Gastrocnemius medialis (tissue), 4 donors: ENCODE measurements around the gene STX3.

Source experiments
- POLR2A ChIP-seq, 2 donors: fragments of 450-650 bp; IDR thresholded peaks; one replicate each; pipeline ENCODE4 v1.6.1; 2017; ENCODE audit warnings: antibody characterized with exemption in 2 of 2, mild to moderate bottlenecking in 2 of 2, moderate library complexity in 2 of 2
- TF ChIP-seq, protein P1 (sequence below), 5 experiments: fragments of 450-650 bp in 3 of 5; fragments of 200-600 bp in 2 of 5; sonication (generic) in 2 of 5; IDR thresholded peaks in 4 of 5; conservative IDR thresholded peaks in 1 of 5; 1 replicate in 4 of 5; 2 replicates in 1 of 5; pipeline ENCODE4 v1.5.1; 2016 to 2019; ENCODE audit warnings: antibody characterized with exemption in 5 of 5, mild to moderate bottlenecking in 3 of 5, moderate library complexity in 3 of 5

DNA sequence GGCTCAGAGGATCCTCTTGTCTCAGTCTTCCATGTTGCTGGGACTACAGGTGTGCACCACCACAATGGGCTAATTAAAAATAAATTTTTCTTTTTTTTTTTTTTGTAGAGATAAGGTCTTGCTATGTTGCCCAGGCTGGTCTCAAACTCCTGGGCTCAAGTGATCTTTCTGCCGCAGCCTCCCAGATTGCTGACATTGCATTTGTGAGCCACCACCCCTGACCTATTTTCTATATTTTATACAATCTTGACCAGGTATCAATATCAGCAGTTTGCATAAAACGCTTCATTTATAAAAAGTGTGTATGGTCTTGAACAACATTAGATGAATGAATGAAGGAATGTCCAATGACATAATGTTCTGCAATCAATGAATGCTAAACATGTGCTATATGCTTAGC, 9.1 kb upstream of the STX3 start:
- TF ChIP-seq, protein P1, sequence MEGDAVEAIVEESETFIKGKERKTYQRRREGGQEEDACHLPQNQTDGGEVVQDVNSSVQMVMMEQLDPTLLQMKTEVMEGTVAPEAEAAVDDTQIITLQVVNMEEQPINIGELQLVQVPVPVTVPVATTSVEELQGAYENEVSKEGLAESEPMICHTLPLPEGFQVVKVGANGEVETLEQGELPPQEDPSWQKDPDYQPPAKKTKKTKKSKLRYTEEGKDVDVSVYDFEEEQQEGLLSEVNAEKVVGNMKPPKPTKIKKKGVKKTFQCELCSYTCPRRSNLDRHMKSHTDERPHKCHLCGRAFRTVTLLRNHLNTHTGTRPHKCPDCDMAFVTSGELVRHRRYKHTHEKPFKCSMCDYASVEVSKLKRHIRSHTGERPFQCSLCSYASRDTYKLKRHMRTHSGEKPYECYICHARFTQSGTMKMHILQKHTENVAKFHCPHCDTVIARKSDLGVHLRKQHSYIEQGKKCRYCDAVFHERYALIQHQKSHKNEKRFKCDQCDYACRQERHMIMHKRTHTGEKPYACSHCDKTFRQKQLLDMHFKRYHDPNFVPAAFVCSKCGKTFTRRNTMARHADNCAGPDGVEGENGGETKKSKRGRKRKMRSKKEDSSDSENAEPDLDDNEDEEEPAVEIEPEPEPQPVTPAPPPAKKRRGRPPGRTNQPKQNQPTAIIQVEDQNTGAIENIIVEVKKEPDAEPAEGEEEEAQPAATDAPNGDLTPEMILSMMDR (IDR thresholded peaks at IDR 0.05 in 4 of 5, conservative IDR thresholded peaks at IDR 0.05 in 1 of 5): no peak
- TF ChIP-seq POLR2A (IDR thresholded peaks at IDR 0.05): no peak
